Right lobe of liver (tissue), 6 donors: Measurements from ENCODE around the gene SYNE3. TPM values are rescaled to one million over a fixed set of nuclear protein-coding genes. Genes with fewer than 3 reads are reported as not detected.

Experiments used
- ATAC-seq, 4 donors: fragments of 200-7000 bp; cut with Tn5 transposase; one replicate each; pipeline ENCODE4 v1.9.1; 2020; ENCODE audit warnings: mild to moderate bottlenecking in 4 of 4, moderate library complexity in 4 of 4
- DNase-seq, 3 donors: peaks; one replicate each; pipeline ENCODE4 v3.0.0-alpha.2; 2020
- H3K27ac ChIP-seq, 3 donors: fragments of 200-600 bp; one replicate each; pipeline ENCODE4 v1.8.0; 2022
- H3K27me3 ChIP-seq, 2 donors: fragments of 200-600 bp; one replicate each; pipeline ENCODE4 v1.8.0; 2022
- H3K36me3 ChIP-seq, 4 donors: fragments of 200-600 bp; sonication (generic) in 1 of 4; one replicate each; pipeline versions ENCODE4 v1.5.1 to v1.8.0; 2017 to 2022; ENCODE audit warnings: control low read depth in 1 of 4
- H3K4me1 ChIP-seq, 4 donors: fragments of 200-600 bp; sonication (generic) in 1 of 4; one replicate each; pipeline versions ENCODE4 v1.5.1 to v1.8.0; 2017 to 2022; ENCODE audit warnings: control low read depth in 1 of 4
- H3K4me3 ChIP-seq, 3 donors: fragments of 200-600 bp; one replicate each; pipeline ENCODE4 v1.8.0; 2022
- H3K9me3 ChIP-seq, 4 donors: fragments of 200-600 bp; sonication (generic) in 1 of 4; one replicate each; pipeline versions ENCODE4 v1.5.1 to v1.8.0; 2017 to 2022; ENCODE audit warnings: control low read depth in 1 of 4
- POLR2A ChIP-seq: fragments of 450-650 bp; IDR thresholded peaks from one replicate; pipeline ENCODE4 v1.6.1; 2017; ENCODE audit warnings: antibody characterized with exemption, mild to moderate bottlenecking
- WGBS: methylation state at CpG from one replicate; pipeline ENCODE4 v1.1.6; 2018; ENCODE audit warnings: low coverage, low lambda C conversion rate; ENCODE audit not compliant: insufficient coverage; ENCODE audit errors: missing lambda C conversion rate; 5-methylcytosine and 5-hydroxymethylcytosine counted together
- intact Hi-C, 2 donors: fragments of 100-400 bp; cut with DNase I; formaldehyde crosslinking; loops; one replicate each; pipeline versions ENCODE4 v1.11.2 to v1.14.1; 2022
- total RNA-seq, 6 experiments: library from RNA; depleted of rRNA in 2 of 6; stranded (reverse); fragments of >200 nt in 2 of 6; fragmentation: NEBNext Ultra II Directional in 3 of 6; extraction: Animal tissue kit (Norgen Biotek cat#: 25700) in 3 of 6; gene quantifications; one replicate each; pipeline versions ENCODE4 v1.1.0 to v1.2.4, GENCODE V29; 2016 to 2023
- TF ChIP-seq, protein P1 (sequence below), 4 donors: fragments of 200-600 bp in 3 of 4; fragments of 450-650 bp in 1 of 4; IDR thresholded peaks; one replicate each; pipeline versions ENCODE4 v1.5.1 to v1.8.0; 2016 to 2022; ENCODE audit warnings: antibody characterized with exemption in 4 of 4, mild to moderate bottlenecking in 2 of 4
- donor health status: DM: no; HTN: yes; CAD: no.
- donor health status: DM: no; HTN: no; CAD: no.
- donor health status: DM: no; HTN: no; CAD: no.
- donor health status: DM: no; HTN: yes; CAD: no.
- donor health status: DM: no; HTN: yes; CAD: no.

The SYNE3 gene
- total RNA-seq, 6 experiments from 2014 or later, result 3.7 to 11.6 (median 5.0) TPM

DNA sequence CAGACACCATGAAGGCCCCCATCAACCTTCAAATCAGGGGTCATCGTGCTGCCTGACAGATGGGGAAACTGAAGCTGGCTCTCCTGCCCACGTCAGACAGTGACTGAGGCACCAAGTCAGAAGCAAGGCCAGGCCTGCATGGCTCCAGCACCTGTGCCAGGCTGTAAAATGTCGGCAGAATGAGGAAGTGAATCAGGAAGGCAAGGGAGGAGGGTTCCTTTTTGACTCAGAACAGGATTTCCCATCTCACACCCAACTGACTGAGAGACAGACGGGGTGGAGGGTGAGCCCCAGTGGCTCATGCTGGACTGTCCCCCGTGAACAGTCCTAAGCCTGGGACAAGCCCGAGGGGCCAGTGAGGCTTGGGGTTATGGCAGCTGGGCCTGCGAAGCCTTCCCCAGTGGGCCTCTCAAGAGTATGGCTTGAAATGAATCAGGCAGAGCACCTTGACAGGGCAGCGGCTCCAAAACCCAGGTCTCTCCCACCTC lies 20.9 kb downstream of the SYNE3 start:
- peaks cover 0 to 38% (median under 1%) of the 10 kb centered on the region in 4 donors for H3K4me1 ChIP-seq
- no peak for TF ChIP-seq POLR2A
- TF ChIP-seq, protein P1, sequence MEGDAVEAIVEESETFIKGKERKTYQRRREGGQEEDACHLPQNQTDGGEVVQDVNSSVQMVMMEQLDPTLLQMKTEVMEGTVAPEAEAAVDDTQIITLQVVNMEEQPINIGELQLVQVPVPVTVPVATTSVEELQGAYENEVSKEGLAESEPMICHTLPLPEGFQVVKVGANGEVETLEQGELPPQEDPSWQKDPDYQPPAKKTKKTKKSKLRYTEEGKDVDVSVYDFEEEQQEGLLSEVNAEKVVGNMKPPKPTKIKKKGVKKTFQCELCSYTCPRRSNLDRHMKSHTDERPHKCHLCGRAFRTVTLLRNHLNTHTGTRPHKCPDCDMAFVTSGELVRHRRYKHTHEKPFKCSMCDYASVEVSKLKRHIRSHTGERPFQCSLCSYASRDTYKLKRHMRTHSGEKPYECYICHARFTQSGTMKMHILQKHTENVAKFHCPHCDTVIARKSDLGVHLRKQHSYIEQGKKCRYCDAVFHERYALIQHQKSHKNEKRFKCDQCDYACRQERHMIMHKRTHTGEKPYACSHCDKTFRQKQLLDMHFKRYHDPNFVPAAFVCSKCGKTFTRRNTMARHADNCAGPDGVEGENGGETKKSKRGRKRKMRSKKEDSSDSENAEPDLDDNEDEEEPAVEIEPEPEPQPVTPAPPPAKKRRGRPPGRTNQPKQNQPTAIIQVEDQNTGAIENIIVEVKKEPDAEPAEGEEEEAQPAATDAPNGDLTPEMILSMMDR (IDR thresholded peaks at IDR 0.05), result no peak
- no peak overlapping the region for H3K4me3 ChIP-seq
- no peaks in the 10 kb centered on the region for H3K9me3 ChIP-seq
- ATAC-seq (peak; percentile 26 to 53 (median 36)), DNase-seq (no peak)
- H3K27ac ChIP-seq, result no peak overlapping the region
- H3K27me3 ChIP-seq, result no peaks in the 10 kb centered on the region
- H3K36me3 ChIP-seq, result no peaks in the 10 kb centered on the region
- 57% methylated on average over 4 of the region's 8 CpGs for WGBS
- intact Hi-C loops, result no loop called here

DNA sequence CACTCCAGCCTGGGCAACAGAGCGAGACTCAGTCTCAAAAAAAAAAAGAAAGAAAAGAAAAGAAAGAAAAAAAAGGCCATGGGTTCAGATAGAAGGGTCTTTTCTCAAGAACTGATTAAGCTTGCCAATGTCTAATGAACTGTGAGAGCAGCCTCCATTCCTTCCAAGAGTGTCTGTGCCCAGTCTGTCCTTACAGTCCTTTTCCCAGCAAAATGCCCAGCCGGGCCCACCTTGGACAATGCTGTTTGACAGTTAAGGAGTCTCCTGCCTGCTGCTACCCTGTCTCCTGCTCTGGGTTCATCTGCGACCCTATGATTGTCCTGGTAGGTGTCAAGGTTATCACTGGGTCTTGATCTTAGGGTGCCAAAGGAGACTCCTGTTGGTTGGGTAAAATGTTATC lies 21.4 kb downstream of the SYNE3 start:
- H3K27ac ChIP-seq, result no peak overlapping the region
- DNase-seq, result no peak

DNA sequence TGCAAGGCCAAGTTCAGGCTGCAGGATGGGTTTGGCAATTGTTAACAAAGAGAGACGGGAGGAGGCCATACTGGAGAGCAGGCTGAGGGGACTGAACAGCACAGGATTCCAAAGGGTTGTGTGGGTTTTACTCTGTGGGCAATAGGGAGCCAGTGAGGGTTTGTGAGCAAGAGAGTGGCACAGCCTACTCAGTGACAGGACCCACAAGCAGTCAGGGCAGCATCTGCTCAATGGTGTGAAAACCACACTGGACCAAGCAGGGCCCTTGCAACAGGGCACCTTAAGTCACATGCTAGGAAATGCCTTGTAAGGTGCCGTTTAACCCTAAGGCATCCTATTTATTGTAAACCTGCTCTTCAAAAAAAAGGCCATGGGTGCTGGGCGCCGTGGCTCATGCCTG lies 22.0 kb downstream of the SYNE3 start:
- no peaks in the 10 kb centered on the region for H3K36me3 ChIP-seq
- no peak overlapping the region for H3K27ac ChIP-seq
- DNase-seq (no peak), ATAC-seq (no peak)
- intact Hi-C loops, result no loop called here
- TF ChIP-seq, protein P1 (IDR thresholded peaks at IDR 0.05), result no peak
- no peak for TF ChIP-seq POLR2A
- H3K4me1 ChIP-seq, result peaks cover 0 to 40% (median 6%) of the 10 kb centered on the region in 4 donors
- no peaks in the 10 kb centered on the region for H3K9me3 ChIP-seq
- WGBS, result 66% methylated on average over 2 of the region's 4 CpGs
- no peak overlapping the region for H3K4me3 ChIP-seq
- H3K27me3 ChIP-seq, result no peaks in the 10 kb centered on the region

More for the DNA sequence above, 21.4 kb downstream of the SYNE3 start:
- intact Hi-C loops, result no loop called here
- no peaks in the 10 kb centered on the region for H3K36me3 ChIP-seq
- no peak overlapping the region for H3K4me3 ChIP-seq
- no peaks in the 10 kb centered on the region for H3K27me3 ChIP-seq
- TF ChIP-seq, protein P1 (IDR thresholded peaks at IDR 0.05), result no peak
- no peak for TF ChIP-seq POLR2A
- no peaks in the 10 kb centered on the region for H3K9me3 ChIP-seq
- peaks cover 0 to 38% (median 3%) of the 10 kb centered on the region in 4 donors for H3K4me1 ChIP-seq
- 75% methylated on average over 2 of the region's 3 CpGs for WGBS
- ATAC-seq, result no peak

DNA sequence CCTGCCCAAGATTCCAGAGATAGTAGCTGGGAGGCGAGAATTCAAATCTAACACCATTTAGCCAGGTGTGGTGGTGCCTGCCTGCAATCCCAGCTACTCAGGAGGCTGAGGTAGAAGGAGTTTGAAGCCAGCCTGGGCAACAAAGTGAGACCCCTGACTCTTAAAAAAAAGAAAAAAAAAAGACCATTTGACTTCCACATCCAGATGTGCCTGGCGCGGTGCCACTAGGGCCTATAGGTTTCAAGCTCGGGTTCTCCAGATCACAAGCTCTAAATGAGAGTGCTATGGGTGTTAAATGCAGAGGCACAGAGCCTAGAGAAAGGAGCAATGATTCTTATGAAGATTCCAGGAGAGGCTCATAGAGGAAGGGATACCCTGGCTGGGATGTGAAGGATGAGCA lies 22.5 kb downstream of the SYNE3 start:
- H3K27ac ChIP-seq, result no peak overlapping the region
- peaks cover 0 to 39% (median 8%) of the 10 kb centered on the region in 4 donors for H3K4me1 ChIP-seq
- intact Hi-C loops, result no loop called here
- no peaks in the 10 kb centered on the region for H3K9me3 ChIP-seq
- no peak for ATAC-seq
- no peak for DNase-seq
- H3K4me3 ChIP-seq, result no peak overlapping the region
- no peaks in the 10 kb centered on the region for H3K27me3 ChIP-seq
- no peaks in the 10 kb centered on the region for H3K36me3 ChIP-seq
- WGBS, result 93% methylated on average over 4 of the region's 4 CpGs
- TF ChIP-seq POLR2A, result no peak
- TF ChIP-seq, protein P1 (IDR thresholded peaks at IDR 0.05), result no peak

DNA sequence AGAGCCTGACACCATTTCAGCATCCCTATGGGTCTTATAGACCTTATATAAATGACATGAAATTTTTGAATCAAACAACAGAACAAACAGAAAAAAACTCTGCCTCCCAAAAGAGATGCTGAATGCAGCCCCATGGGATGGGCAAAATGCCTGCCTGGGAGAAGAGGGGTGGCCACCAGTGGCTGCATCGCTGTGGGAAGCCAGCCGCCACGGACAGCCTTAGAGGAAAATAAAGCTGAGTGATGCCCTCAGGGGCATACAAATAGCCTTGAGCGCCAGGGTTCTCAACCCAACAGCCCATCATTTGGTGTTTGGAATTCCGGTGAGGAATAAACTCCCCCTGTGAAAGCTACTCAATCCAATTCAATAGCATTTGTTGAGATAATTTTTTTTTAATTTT lies 22.9 kb downstream of the SYNE3 start:
- 96% methylated on average over 3 of the region's 5 CpGs for WGBS
- DNase-seq, result no peak
- H3K4me1 ChIP-seq, result peaks cover 0 to 38% (median 10%) of the 10 kb centered on the region in 4 donors

More for the DNA sequence above, 22.9 kb downstream of the SYNE3 start:
- H3K4me3 ChIP-seq, result no peak overlapping the region
- no peaks in the 10 kb centered on the region for H3K27me3 ChIP-seq
- ATAC-seq, result no peak
- TF ChIP-seq POLR2A, result no peak
- TF ChIP-seq, protein P1 (IDR thresholded peaks at IDR 0.05), result no peak
- H3K36me3 ChIP-seq, result no peaks in the 10 kb centered on the region
- no peaks in the 10 kb centered on the region for H3K9me3 ChIP-seq
- H3K27ac ChIP-seq, result no peak overlapping the region
- intact Hi-C loops, result no loop called here
